LoVo (cell line): ENCODE data around the gene TAGAP.

Experiments
- DNase-seq: peaks from one replicate; pipeline ENCODE4 v3.0.0-alpha.2; 2016; ENCODE audit warnings: low spot score

Gene TAGAP

DNA sequence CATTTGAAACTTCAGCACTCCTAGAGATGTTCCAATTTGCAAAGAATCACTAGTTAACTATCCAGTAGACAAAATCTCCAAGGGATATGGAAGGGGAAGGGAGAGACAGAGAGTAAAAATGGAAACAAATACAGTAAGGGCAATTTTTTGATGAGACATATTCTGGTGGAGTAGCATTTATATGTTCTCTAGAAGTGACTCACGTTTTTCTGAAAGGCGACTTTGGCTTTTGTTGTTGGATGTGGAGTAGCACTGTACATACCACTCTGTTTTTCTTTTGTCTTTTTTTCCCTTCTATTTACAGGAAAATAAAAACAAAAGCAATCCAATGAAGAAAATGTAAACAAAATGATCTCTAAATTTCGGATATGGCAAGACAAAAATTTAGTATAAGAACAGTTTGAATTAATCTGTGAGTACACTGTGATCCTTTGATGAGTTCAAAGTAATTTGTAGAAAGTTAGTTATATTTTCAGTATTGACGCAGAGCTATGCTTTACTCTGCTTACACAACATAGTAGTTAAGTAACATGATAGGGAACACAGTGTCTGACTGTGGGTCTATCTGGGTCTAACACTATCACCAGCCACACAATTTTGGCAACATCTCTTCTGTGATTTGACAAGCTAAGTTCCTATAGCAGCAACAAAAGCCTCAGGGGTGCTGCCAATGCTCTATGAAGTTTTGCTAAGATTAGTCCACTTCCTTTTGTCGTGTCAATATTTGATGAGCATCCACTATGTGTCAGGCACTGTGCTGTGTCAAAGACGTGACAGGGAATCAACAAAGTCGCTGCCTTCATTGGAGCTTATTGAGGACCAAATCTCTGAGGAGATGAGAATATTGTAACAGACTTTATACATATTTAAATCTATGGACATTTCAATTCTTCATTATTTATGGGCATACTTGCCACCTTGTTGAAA, 27.3 kb upstream of the TAGAP start:
- DNase-seq: no peak

- DNase-seq: no peak
Measured at GRCh38 chr6:159068904-159069578, 24.2 kb upstream of the TAGAP start.

DNA sequence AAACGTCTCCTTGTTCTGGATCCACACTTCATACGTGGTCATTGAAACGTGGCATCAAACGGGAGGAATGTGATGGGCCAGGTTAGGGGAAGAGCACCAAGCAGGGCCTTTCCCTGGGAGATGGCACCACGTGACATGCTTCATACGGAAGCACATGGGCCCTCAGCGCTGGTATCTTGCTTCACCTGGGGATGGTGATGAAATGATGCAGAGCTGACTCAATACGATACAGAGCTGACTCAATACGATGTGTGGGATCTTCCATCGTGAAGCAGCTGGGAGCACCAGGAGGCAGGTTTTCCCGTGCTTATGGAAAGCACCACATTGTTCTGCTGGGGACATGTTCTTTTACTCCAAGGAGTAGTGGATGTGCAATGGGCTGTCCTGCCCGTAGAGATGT, 22.5 kb upstream of the TAGAP start:
- no peak for DNase-seq

GRCh38 chr6:159066483-159066882, 21.7 kb upstream of the TAGAP start:
- no peak for DNase-seq

DNA sequence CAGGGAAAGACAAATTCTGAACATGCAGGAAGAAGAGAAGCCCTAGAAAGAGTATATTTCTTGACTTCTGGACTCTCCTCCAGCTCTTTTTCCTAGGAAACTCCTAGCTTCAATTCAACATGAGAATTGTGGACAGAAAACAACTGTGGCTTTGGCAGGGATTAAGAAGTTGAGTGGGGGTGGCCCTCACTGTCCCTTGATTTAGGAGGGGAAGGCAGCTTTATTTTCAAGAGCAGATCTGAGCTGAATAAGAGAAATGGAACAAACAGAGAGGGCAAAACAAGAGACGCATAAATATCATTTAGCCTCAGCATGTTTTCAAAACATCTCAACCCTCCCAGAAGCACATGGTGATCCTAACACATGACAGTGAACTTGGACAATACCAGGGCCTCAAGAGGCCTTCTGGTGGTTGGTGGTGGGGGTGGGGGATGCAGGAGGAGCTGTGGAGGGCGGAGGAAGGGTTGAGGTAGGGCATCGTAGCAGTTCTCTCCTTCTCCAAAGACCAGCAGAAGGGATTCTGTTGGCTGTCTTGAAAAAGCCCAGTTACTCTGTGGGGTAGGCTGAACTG, 21.1 kb upstream of the TAGAP start:
- DNase-seq: no peak

GRCh38 chr6:159065091-159065490, 20.3 kb upstream of the TAGAP start:
- no peak for DNase-seq

DNA sequence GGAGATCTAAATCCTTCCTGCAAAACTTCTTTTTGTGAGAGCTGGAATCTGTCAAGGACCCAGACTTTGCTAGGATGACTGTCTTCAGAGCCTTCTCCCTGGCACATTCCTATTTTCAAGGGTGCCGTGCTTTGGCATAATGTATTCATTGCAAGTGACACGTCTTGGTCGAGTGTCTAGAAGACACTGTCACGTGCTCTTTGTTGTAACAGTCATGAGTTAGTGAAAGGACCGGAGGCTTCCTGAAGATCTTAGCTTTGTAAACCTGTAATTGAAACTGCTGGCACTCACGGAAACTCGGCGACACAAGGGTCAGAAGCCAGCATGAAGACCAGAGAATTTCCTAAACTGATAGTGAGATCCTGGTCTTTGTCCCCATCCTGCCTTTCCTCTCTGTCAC, 19.7 kb upstream of the TAGAP start:
- DNase-seq: no peak

GRCh38 chr6:159063549-159063948, 18.8 kb upstream of the TAGAP start:
- no peak for DNase-seq

DNA sequence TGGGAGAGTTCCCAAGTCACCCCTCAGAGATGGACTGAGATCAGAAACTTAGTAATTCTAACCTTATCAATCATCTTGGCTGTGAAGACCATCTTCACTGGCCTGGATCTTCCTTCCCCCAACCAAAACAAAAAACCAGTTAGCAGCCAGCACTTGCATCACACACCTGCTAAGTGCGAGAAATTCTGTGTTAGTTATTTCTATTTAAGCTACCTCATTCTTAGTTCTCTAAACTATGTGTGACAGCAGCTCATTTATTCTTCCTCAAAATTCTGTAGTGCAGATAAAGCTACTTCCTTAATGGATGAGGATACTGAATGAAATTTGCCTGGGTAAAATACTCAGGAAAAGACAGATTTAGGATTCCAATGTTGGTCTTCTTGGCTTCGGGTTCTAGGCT, 18.2 kb upstream of the TAGAP start:
- DNase-seq: no peak

DNA sequence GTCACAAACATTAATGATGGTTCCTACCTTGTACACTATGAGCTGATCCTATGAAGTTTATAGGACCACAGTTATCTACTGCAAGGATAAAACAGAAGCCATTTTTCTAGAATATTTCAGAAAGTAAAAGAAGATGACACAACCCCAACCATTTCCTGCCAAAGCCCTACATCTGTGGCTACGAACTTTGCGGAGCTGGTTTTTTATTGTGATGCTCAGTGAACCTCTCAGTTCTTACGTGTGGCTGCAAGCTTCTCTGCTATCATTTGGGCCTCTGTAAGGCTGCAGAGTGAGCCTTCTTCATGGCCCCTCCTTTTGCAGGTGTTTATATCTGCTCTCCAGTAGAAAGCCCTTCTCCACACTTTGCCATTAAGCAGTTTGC, 17.8 kb upstream of the TAGAP start:
- DNase-seq: no peak

DNA sequence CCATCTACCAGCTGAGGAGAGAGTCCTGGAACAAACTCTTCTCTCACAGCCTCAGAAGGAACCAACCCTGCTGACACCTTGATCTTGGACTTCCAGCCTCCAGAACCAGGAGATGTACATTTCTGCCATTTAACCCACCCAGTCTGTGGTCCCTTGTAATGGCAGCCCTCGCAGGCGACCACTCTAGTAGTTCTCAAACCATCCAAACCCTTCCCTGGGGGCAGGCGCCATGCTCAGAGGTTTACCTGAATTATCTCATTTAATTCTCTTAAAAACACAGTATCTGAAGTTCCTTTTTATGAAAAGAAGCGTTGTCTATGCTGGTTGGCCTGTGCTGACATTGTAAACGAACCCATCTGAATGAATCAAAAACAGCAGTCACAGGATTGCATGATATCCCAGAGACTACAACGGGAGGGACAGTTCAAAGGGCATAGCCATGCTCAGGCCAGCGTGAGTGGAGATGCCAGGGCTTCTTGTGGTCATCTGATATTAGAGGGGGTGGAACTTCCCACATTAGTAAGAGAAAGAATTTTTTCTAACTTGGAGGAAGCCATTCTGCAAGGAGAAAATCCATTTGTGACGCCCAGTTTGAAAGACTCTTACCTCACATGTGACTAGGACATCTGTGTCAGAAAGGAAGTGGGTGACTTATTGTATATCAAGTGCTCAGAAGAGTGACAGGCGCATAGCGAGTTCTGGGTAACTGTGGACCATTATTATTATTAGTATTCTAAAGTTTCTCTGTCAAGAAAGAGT, 17.2 kb upstream of the TAGAP start:
- no peak for DNase-seq

GRCh38 chr6:159061146-159061545, 16.4 kb upstream of the TAGAP start:
- DNase-seq: no peak

GRCh38 chr6:159059885-159060506, 15.2 kb upstream of the TAGAP start:
- DNase-seq: no peak

GRCh38 chr6:159059141-159059540, 14.3 kb upstream of the TAGAP start:
- DNase-seq: no peak

DNA sequence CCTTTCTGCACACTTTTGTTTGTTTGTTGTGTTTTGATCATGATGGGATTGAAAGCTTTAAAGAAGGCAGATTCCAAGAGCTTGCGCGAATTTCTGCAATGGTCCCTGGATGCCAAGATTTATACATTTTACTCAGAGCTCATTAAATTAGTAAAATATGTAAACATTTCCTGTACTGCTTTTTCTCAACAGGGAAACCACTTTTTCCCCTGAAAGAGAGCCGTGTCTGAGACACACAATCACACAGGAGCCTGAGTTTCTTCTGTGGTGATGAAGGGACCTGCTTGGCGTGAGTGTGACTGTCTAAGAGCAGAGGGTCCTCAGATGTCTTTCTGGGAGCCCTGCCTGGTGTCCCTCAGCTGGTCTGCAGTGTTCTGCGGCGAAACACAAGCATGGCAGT, 12.1 kb upstream of the TAGAP start:
- DNase-seq: no peak

GRCh38 chr6:159056432-159056831, 11.6 kb upstream of the TAGAP start:
- DNase-seq: no peak

- DNase-seq: no peak
Measured at GRCh38 chr6:159056003-159056402, 11.2 kb upstream of the TAGAP start.

DNA sequence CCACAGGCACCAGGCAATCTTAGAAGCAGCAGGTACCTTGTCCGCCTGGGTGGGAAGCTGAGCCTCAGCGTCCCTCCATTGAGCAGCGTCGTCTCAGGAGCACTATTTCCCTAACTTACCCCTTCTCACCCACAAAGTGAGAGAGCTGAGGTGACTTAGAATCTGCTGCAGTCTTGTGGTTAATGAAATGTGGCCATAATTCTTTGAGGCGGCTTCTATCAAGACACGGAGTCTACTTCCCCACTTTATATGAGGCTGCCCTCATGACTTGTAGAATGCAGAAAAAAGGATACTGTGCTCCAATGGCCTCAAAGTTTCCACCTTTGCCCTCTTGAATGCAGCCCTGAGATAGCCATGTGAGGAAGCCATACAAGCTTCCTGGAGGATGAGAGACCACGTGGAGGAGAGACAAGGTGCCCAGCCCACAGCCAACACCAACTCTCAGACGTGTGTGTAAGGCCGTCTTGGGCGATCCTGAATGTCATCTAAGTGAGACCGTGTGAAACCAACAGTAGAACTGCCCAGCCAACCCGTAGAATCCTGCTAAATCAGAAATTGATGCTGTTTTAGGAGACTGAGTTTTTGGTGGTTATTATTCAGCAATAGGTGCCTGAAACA, 9.1 kb upstream of the TAGAP start:
- DNase-seq: no peak

- no peak for DNase-seq
Measured at GRCh38 chr6:159052720-159053119, 7.9 kb upstream of the TAGAP start.

- DNase-seq: no peak
Measured at GRCh38 chr6:159047891-159048685, 3.3 kb upstream of the TAGAP start.

DNA sequence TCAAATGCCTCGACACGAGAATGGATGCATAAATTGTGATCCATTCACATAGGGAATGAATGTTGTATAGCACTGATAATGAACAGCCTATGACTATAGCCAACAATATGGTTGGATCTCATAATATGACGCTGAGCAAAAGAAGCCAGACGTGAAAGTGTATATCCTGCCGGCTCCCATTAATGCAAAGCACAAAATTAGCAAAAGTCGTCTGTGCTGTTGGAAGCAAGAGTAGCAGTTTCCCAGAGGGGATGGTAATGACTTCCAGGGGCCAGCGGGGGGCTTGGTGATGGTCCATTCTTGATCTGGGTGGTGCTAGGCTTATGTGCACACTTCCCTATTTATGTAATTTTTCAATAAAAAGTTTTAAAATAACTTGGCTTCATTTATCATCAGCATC, 1.0 kb upstream of the TAGAP start:
- no peak for DNase-seq
